ENCODE results near the gene NCKAP5. TPM values are rescaled to one million over a fixed set of nuclear protein-coding genes. Genes with fewer than 3 reads are reported as not detected.

NCKAP5 gene
- total and polyA plus RNA-seq, 9 of the 15 experiments (the other 6 are each of a cell fraction or from before 2014, with no cell fraction given), result not detected

- H3K36me3 ChIP-seq (ENCODE audit: control insufficient read depth, insufficient read depth, low read length), result no peaks in the 10 kb centered on the region
- TF ChIP-seq RBFOX2 (IDR thresholded peaks at IDR 0.05; ENCODE audit: low read depth, low read length) (no peak), ZFP30 (CRISPR knock-in tag; IDR thresholded peaks at IDR 0.05; ENCODE audit: borderline replicate concordance) (no peak), ZBTB11 (CRISPR knock-in tag; IDR thresholded peaks at IDR 0.05) (no peak), BDP1 (IDR thresholded peaks at IDR 0.05; ENCODE audit: insufficient read depth, insufficient read length) (no peak), TFE3 (CRISPR knock-in tag; IDR thresholded peaks at IDR 0.05) (no peak), HBP1 (CRISPR knock-in tag; IDR thresholded peaks at IDR 0.05) (no peak), ZNF354B (CRISPR knock-in tag; IDR thresholded peaks at IDR 0.05) (no peak)
- in situ Hi-C loops (cut with MboI), result no loop called here
Measured at GRCh38 chr2:132923787-132924186, 644.5 kb downstream of the NCKAP5 start.

More at GRCh38 chr2:132923787-132924186, 644.5 kb downstream of the NCKAP5 start:
- POLR2A ChIA-PET, result no interaction called here
- H3K27ac ChIP-seq (ENCODE audit: extremely low read depth, low read depth, low read length), result no peak overlapping the region
- no peak overlapping the region for H3K4me3 ChIP-seq
- FAIRE-seq, result no peak
- no peaks in the 10 kb centered on the region for H3K9me1 ChIP-seq (ENCODE audit: control insufficient read depth, insufficient read depth, low read length)
- no peaks in the 10 kb centered on the region for H4K20me1 ChIP-seq (replicated peaks; ENCODE audit: control insufficient read depth, insufficient read depth, low read length)
- no peak overlapping the region for H3K4me2 ChIP-seq (ENCODE audit: insufficient read depth, low read length)
- H3K4me1 ChIP-seq (replicated peaks in 1 of 2; ENCODE audit: control insufficient read depth in 2 of 2, insufficient read depth in 2 of 2, low read length in 2 of 2), result no peaks in the 10 kb centered on the region
- no TSS peak for BruUV-seq (replicated peaks)
- H3K27me3 ChIP-seq (ENCODE audit: control insufficient read depth in 2 of 2, insufficient read depth in 2 of 2, low read length in 2 of 2), result no peaks in the 10 kb centered on the region
- no peak overlapping the region for H2AFZ ChIP-seq (ENCODE audit: low read depth, low read length)
- no peak overlapping the region for H3K9ac ChIP-seq (ENCODE audit: insufficient read depth in 1 of 2, low read depth in 2 of 2, low read length in 2 of 2)
- 0% methylated on average over 3 of the region's 3 CpGs for WGBS (ENCODE audit: insufficient coverage, low coverage, missing lambda C conversion rate)
- intact Hi-C loops (cut with micrococcal nuclease), result no loop called here
- ATAC-seq, result no peak
- no peak for DNase-seq (ENCODE audit: extremely low read depth in 1 of 4, low spot score in 3 of 4)
- no peaks in the 10 kb centered on the region for H3K9me3 ChIP-seq (replicated peaks; ENCODE audit: control insufficient read depth, insufficient read depth, low read depth, low read length)
- no peaks in the 10 kb centered on the region for H3K79me2 ChIP-seq (ENCODE audit: control insufficient read depth, insufficient read depth, low read length)
- CTCF ChIA-PET (ENCODE audit: low intra/inter-chr PET ratio), result no interaction called here

Measured in K562 (cell line).